Activated CD8-positive, alpha-beta T cell treated with anti-CD3 and anti-CD28 coated beads for 36 hours (primary cell): ENCODE measurements around the gene TSSK6. TPM values are rescaled to one million over a fixed set of nuclear protein-coding genes. Genes with fewer than 3 reads are reported as not detected.
A peak's percentile ranks its signal among the peaks of the same experiment; 100 is the strongest.

Source experiments
- ATAC-seq: fragments of 200-7000 bp; cut with Tn5 transposase; one replicate; pipeline ENCODE4 v1.10.0; 2021; ENCODE audit warnings: mild to moderate bottlenecking, moderate library complexity
- CTCF ChIA-PET: fragments of 350-600 bp; sonication (Branson Sonifier 250); formaldehyde crosslinking; loops from one replicate; lab custom pipeline; 2021; ENCODE audit warnings: antibody characterized with exemption; lab: Charles Lee
- POLR2A ChIA-PET: fragments of 350-600 bp; sonication (Branson Sonifier 250); formaldehyde crosslinking; loops from one replicate; lab custom pipeline; 2021; ENCODE audit warnings: antibody characterized with exemption; lab: Charles Lee
- DNase-seq: peaks from one replicate; pipeline ENCODE4 v3.0.0-alpha.2; 2020
- H3K27ac Mint-ChIP-seq: one replicate; pipeline ENCODE4 v1.8.0; 2021; ENCODE audit warnings: mild to moderate bottlenecking, mixed read lengths
- H3K27me3 Mint-ChIP-seq: one replicate; pipeline ENCODE4 v1.8.0; 2021; ENCODE audit warnings: mixed read lengths
- H3K36me3 Mint-ChIP-seq: one replicate; pipeline ENCODE4 v1.8.0; 2021; ENCODE audit warnings: low read depth, mixed read lengths
- H3K4me1 Mint-ChIP-seq: one replicate; pipeline ENCODE4 v1.8.0; 2021; ENCODE audit warnings: low read depth, mixed read lengths
- H3K4me3 Mint-ChIP-seq: one replicate; pipeline ENCODE4 v1.8.0; 2021; ENCODE audit warnings: mild to moderate bottlenecking, moderate library complexity, mixed read lengths
- H3K9me3 Mint-ChIP-seq: one replicate; pipeline ENCODE4 v1.8.0; 2021; ENCODE audit warnings: mixed read lengths
- intact Hi-C: fragments of 100-400 bp; cut with micrococcal nuclease; formaldehyde crosslinking; loops from one replicate; pipeline ENCODE4 v1.10.0; 2022
- total RNA-seq, 2 experiments: library from RNA; stranded (reverse); gene quantifications; one replicate each; pipeline ENCODE4 v1.2.3, GENCODE V29; 2021
- TF ChIP-seq, protein P1 (sequence below): fragments of 200-600 bp; IDR thresholded peaks from one replicate; pipeline ENCODE4 v1.8.0; 2022; ENCODE audit warnings: antibody characterized with exemption, mild to moderate bottlenecking

Gene TSSK6
- total RNA-seq, 2 experiments from 2014 or later: 3.4 to 4.9 TPM

DNA sequence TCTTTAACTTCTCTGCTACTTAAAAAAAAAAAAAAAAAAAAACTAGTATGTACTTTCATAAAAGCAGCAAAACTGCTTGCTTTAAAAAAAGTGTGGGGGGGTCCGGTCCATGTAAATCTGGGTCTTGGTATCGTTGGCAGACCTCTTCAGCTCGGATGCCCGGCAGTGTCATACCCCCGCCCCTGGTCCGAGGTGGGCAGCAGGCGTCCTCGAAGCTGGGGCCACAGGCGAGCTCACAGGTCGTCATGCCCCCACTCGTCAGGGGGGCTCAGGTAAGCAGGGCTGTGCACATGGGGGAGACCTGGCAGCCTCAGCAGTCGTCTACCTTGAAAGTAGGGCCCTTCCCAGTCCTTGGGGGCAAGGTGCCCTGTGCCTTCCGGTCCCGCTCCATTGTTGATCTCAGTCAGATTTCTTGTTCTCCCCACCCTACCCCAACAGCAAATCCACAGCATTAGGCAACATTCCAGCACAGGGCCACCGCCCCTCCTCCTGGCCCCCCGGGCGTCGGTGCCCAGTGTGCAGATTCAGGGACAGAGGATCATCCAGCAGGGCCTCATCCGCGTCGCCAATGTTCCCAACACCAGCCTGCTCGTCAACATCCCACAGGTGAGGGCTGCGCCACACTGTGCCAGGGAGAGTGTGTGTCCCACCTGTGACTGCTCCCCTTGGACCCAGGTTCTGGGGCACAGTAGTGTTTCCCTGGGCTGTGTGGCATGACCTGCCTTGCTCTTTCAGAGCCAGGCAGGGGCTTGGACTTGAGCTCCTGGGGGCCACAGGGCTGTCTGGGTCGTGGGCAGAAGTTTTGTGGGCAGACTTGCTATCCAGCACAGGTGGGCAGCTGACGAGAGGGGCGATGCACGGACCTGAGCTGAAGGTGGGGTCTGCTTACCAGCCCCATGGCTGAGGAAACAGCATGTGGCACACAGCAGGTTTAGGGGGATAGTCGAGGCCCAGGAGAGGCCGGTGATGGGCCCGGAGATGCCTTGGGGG, 19.4 kb downstream of the TSSK6 start:
- TF ChIP-seq, protein P1, sequence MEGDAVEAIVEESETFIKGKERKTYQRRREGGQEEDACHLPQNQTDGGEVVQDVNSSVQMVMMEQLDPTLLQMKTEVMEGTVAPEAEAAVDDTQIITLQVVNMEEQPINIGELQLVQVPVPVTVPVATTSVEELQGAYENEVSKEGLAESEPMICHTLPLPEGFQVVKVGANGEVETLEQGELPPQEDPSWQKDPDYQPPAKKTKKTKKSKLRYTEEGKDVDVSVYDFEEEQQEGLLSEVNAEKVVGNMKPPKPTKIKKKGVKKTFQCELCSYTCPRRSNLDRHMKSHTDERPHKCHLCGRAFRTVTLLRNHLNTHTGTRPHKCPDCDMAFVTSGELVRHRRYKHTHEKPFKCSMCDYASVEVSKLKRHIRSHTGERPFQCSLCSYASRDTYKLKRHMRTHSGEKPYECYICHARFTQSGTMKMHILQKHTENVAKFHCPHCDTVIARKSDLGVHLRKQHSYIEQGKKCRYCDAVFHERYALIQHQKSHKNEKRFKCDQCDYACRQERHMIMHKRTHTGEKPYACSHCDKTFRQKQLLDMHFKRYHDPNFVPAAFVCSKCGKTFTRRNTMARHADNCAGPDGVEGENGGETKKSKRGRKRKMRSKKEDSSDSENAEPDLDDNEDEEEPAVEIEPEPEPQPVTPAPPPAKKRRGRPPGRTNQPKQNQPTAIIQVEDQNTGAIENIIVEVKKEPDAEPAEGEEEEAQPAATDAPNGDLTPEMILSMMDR: no peak
- CTCF ChIA-PET: no interaction called here
- Mint-ChIP-seq H3K36me3 (peaks cover 39% of the 10 kb centered on the region), H3K9me3 (no peaks in the 10 kb centered on the region), H3K4me3 (no peak overlapping the region), H3K4me1 (peaks cover 6% of the 10 kb centered on the region), H3K27me3 (no peaks in the 10 kb centered on the region), H3K27ac (peak overlapping the region; percentile 42)
- POLR2A ChIA-PET: no interaction called here
- no peak for ATAC-seq
- DNase-seq: no peak
- intact Hi-C loops: no loop called here

DNA sequence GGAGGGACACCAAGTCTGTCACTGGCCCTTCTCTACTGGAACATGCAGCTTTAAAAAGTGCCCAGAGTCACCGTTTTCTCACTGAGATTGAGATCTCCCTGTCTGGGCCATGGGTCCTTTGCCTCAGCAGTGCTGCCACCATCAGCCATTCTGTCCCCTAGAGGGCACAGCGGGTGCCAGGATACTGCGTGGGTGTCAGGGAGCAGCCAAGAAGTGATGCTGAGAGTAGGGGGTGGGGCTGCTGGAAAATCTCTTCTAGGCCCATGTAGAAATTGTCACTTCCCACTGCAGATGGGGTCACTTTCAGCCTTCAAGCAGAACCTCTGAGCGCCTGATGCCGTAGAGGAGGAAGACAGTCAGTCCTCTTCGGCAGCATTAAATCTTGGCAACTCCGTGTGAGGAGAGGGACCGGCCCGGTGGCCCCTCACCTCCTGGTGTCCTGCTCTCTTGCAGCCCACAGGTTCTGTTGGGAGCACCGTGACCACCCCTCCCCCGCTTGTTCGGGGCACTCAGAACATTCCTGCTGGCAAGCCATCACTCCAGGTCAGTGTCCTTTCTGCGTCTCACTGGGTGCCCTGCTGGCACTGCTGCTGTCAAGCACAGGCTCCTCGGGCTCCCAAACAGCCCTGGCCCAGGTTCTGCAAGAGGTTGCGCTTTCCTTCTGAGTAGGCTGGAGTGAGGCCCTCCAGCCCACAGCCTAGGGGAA, 21.4 kb downstream of the TSSK6 start:
- Mint-ChIP-seq H3K27me3 (no peaks in the 10 kb centered on the region), H3K4me3 (no peak overlapping the region), H3K36me3 (peaks cover 40% of the 10 kb centered on the region), H3K27ac (no peak overlapping the region), H3K4me1 (peaks cover 23% of the 10 kb centered on the region), H3K9me3 (no peaks in the 10 kb centered on the region)
- intact Hi-C loops: no loop called here
- TF ChIP-seq, protein P1: no peak
- DNase-seq: no peak
- ChIA-PET CTCF (interaction anchor here (1.5 kb wide), 2 partner anchors 22 to 127 kb away, joined by 3 to 7 read pairs; partner anchors contain the start of genes NDUFA13 and TSSK6), POLR2A (no interaction called here)
- no peak for ATAC-seq

DNA sequence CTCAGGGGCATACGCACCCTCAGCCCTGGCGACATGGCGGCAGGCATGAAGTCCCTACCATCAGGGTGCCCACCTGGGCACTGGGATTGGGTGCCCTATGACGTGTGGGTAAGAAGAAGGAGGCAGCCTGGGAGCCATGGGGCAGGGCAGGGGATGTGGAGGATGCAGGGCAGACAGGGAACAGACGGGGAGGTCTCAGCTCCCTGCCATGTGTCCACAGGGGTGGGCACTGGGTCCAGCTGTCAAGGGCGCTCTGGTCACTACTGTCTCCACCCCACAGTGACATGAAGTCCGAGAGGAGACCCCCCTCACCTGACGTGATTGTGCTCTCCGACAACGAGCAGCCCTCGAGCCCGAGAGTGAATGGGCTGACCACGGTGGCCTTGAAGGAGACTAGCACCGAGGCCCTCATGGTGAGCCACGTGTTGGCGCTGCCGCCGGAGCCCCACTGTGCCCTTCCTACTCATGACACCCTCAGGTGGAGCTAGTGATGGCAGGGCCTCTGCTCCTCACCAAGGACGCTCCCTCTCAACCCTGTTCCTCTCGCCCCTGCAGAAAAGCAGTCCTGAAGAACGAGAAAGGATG, 23.2 kb downstream of the TSSK6 start:
- Mint-ChIP-seq H3K27ac (no peak overlapping the region), H3K27me3 (no peaks in the 10 kb centered on the region), H3K9me3 (no peaks in the 10 kb centered on the region), H3K4me1 (peaks cover 40% of the 10 kb centered on the region), H3K36me3 (peaks cover 34% of the 10 kb centered on the region), H3K4me3 (no peak overlapping the region)
- DNase-seq (no peak), ATAC-seq (no peak)
- TF ChIP-seq, protein P1: no peak
- ChIA-PET POLR2A (interaction anchor here (1.0 to 2.6 kb wide), 2 partner anchors 81 to 85 kb away, joined by 4 to 10 read pairs; no protein-coding TSS in a partner anchor), CTCF (interaction anchor here (1.1 to 6.5 kb wide), 8 partner anchors 12 to 170 kb away, joined by 3 to 135 read pairs (median 6); partner anchors contain the start of genes NDUFA13 and TSSK6)
- intact Hi-C loops: no loop called here

DNA sequence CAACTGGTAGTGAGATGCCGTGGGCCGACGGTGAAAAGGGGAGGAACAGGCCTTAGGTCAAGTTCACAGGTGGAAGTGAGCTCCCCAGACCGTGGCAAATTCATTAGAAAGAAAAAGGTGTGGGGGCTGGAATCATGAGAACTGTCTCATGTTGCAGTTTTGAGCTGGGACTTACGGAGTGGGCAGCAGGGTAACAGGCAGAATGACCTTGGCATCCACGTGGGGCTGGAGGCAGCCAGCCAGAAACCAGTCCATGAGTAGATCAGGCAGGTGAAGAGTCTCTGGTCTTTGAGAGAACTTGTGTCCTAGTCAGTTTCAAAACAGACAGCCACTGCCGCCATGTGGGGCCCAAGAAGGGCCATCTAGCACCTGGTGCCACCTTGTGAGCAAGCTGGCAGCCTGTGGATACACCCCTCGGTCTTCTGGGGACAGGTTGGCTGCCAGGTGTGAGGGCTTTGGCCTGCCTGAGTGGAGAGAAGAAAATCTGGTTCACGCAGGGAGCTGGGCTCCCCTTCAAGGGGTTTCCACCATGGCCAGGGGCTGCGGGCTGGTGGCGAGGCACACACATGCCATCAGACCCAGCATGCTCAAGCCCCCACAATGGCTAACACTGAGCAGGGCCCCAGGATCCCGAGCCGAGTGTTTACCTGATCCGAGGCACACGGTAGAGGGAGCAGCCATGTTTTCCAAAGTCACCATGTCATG, 23.9 kb downstream of the TSSK6 start:
- DNase-seq (no peak), ATAC-seq (no peak)
- no peaks in the 10 kb centered on the region for H3K9me3 Mint-ChIP-seq
- H3K36me3 Mint-ChIP-seq: peaks cover 30% of the 10 kb centered on the region
- no peaks in the 10 kb centered on the region for H3K27me3 Mint-ChIP-seq
- TF ChIP-seq, protein P1: no peak
- H3K4me1 Mint-ChIP-seq: peaks cover 47% of the 10 kb centered on the region
- H3K4me3 Mint-ChIP-seq: no peak overlapping the region
- ChIA-PET CTCF (interaction anchor here (0.5 to 6.5 kb wide), 34 partner anchors 12 to 751 kb away, joined by 3 to 135 read pairs (median 6); partner anchors contain the start of genes GATAD2A and NR2C2AP), POLR2A (interaction anchor here (1.0 to 2.8 kb wide), 5 partner anchors 24 to 126 kb away, joined by 3 to 14 read pairs (median 7); partner anchors contain the start of genes NDUFA13 and TSSK6)
- no peak overlapping the region for H3K27ac Mint-ChIP-seq
- intact Hi-C loops: no loop called here
